Stimulated activated naive CD8-positive, alpha-beta T cell treated with anti-CD3 and anti-CD28 coated beads, Interleukin-15, Interleukin-2, amounts not matched to agents 100 ng/mL and 50 ng/mL, for 24 hours (primary cell): ENCODE results near the gene ORC5.

Experiments used
- H3K27ac Mint-ChIP-seq: one replicate; pipeline ENCODE4 v1.8.0; 2021; ENCODE audit warnings: mild to moderate bottlenecking, mixed read lengths
- H3K27me3 Mint-ChIP-seq: one replicate; pipeline ENCODE4 v1.8.0; 2021; ENCODE audit warnings: mixed read lengths
- H3K36me3 Mint-ChIP-seq: one replicate; pipeline ENCODE4 v1.8.0; 2021; ENCODE audit warnings: low read depth, mixed read lengths
- H3K4me1 Mint-ChIP-seq: one replicate; pipeline ENCODE4 v1.8.0; 2021; ENCODE audit warnings: low read depth, mixed read lengths
- H3K4me3 Mint-ChIP-seq: one replicate; pipeline ENCODE4 v1.8.0; 2021; ENCODE audit warnings: mild to moderate bottlenecking, mixed read lengths
- H3K9me3 Mint-ChIP-seq: one replicate; pipeline ENCODE4 v1.8.0; 2021; ENCODE audit warnings: mixed read lengths

ORC5 gene

DNA sequence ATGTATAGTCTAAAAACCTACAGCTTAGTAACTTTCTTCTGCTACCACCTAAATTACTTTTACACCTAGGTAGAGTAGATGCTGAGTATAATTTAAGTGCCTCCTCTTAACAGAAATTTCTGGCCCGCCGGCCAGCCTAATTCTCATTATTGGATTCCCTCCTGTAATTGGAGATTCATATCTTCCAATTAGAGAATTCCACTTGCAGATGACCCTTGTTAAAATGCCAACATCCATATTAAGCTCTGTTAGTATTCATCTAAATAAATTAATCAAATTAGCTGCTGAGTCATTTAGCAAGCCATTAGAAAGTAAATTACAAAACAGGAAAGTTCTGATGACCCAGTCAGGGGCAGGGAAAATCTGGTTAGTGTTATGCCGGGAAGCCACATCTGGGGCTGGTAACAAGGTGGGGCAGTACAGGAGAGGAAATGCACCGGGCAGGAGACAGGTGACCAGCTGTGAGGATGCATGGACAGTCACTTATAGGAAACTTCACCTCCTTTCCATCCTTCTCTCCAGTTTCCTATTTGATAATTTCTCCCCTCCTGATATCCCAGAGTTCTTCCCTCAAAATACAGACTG is 82.8 kb downstream of the ORC5 start:
- Mint-ChIP-seq H3K9me3 (peaks cover 14% of the 10 kb centered on the region), H3K4me3 (no peak overlapping the region), H3K27ac (no peak overlapping the region), H3K4me1 (no peaks in the 10 kb centered on the region), H3K36me3 (peaks cover 57% of the 10 kb centered on the region), H3K27me3 (no peaks in the 10 kb centered on the region)

DNA sequence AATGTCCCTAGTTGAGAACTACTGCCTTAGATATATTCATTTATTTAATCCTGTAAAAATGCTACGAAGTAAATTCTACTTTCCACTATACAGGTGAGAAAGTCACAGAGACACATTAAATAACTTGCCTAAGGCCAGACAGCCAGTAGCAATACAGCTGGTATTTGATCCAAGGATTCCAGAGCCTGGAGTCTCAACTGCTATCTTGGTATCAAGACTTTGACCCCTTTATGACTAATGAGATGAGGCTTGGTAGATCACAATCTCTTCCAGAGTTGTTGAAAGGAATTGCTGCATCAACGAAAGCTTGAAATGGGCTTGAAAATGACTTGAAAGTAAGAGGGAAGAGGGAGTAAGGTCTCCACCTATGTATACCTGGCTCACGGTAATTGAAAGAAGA is 83.3 kb downstream of the ORC5 start:
- no peak overlapping the region for H3K4me3 Mint-ChIP-seq
- no peaks in the 10 kb centered on the region for H3K4me1 Mint-ChIP-seq
- no peaks in the 10 kb centered on the region for H3K27me3 Mint-ChIP-seq
- H3K27ac Mint-ChIP-seq, result no peak overlapping the region
- peaks cover 13% of the 10 kb centered on the region for H3K9me3 Mint-ChIP-seq
- H3K36me3 Mint-ChIP-seq, result peaks cover 52% of the 10 kb centered on the region

DNA sequence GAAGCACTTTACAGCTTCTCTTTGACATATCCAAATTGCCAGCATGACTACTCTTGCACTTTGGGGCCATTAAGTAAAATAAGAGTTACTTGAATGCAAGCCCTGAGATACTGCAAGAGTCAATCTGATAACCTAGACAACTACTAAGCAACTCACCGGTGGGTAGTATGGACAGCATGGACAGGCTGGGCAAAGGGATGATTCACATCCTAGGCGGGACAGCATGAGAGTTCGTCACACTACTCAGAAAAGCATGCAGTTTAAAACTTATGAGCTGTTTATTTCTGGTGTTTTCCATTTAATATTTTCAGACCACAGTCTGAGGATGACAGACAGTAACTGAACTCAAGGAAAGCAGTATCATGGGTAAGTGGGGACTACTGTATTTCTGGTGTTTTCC is 84.0 kb downstream of the ORC5 start:
- Mint-ChIP-seq H3K9me3 (peaks cover 13% of the 10 kb centered on the region), H3K27ac (no peak overlapping the region), H3K4me3 (no peak overlapping the region), H3K36me3 (peaks cover 45% of the 10 kb centered on the region), H3K27me3 (no peaks in the 10 kb centered on the region), H3K4me1 (no peaks in the 10 kb centered on the region)

DNA sequence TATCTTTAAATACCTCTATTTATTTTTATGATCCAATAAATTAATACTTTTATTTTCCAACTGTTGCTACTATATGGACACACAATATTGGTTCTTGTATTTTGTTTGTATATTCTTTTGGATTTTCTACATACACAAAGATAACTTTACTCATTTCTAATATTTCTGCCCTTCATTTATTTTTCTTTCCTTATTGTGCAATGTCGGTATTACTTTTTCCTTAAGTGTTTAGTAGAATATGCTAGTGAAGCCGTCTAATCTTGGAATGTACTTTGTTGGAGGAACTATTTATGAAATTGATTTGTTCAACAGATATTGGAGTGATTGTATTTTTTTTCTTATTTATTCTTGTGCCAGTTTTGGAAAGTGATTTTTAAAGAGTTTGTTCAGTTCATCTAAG is 94.0 kb downstream of the ORC5 start:
- no peak overlapping the region for H3K27ac Mint-ChIP-seq
- H3K4me1 Mint-ChIP-seq, result no peaks in the 10 kb centered on the region
- H3K27me3 Mint-ChIP-seq, result no peaks in the 10 kb centered on the region
- no peaks in the 10 kb centered on the region for H3K36me3 Mint-ChIP-seq
- no peaks in the 10 kb centered on the region for H3K9me3 Mint-ChIP-seq
- H3K4me3 Mint-ChIP-seq, result no peak overlapping the region

DNA sequence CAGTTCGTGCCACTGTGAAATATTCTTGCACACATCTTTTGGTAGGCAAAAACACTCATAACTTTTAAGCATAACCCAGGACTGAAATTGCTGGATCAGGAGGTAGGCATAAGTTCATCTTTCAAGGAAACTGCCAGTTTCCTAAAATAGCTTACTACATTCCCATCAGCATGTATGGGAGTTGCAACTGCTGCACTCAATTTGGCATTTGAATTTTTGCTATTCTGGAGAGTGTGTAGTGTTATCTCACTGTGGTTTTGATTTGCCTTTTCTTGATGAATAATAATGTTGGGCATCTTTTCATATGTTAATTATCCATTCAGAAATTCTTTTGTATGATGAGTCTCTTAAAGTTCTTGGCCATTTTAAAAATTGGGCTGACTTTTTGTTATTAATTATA is 95.2 kb downstream of the ORC5 start:
- Mint-ChIP-seq H3K4me1 (no peaks in the 10 kb centered on the region), H3K9me3 (no peaks in the 10 kb centered on the region), H3K36me3 (no peaks in the 10 kb centered on the region), H3K27ac (no peak overlapping the region), H3K27me3 (peaks cover under 1% of the 10 kb centered on the region), H3K4me3 (no peak overlapping the region)

DNA sequence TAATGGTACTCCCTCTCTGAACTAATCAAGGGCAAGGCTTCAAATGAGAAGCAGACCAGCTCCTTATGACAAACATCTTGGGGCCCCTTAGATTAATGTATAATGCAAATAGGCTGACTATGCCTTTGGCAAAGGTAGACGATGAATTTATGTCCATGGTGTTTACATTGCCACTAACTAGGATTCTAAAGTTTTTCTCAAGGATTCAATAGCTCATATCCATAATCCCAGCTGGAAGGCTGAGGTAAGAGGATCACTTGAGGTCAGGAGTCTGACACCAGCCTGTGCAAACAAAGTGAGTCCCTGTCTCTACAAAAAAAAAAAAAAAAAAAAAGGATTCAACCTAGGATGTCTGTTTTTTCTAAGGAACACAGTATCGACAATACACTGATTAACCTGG is 96.5 kb downstream of the ORC5 start:
- Mint-ChIP-seq H3K27ac (no peak overlapping the region), H3K36me3 (no peaks in the 10 kb centered on the region), H3K4me1 (no peaks in the 10 kb centered on the region), H3K4me3 (no peak overlapping the region), H3K9me3 (no peaks in the 10 kb centered on the region), H3K27me3 (peaks cover 8% of the 10 kb centered on the region)

- Mint-ChIP-seq H3K27me3 (peaks cover 12% of the 10 kb centered on the region), H3K4me3 (no peak overlapping the region), H3K4me1 (no peaks in the 10 kb centered on the region), H3K36me3 (no peaks in the 10 kb centered on the region), H3K27ac (no peak overlapping the region), H3K9me3 (no peaks in the 10 kb centered on the region)
These were observed 101.5 kb downstream of the ORC5 start for GRCh38 chr7:104106108-104106905.

DNA sequence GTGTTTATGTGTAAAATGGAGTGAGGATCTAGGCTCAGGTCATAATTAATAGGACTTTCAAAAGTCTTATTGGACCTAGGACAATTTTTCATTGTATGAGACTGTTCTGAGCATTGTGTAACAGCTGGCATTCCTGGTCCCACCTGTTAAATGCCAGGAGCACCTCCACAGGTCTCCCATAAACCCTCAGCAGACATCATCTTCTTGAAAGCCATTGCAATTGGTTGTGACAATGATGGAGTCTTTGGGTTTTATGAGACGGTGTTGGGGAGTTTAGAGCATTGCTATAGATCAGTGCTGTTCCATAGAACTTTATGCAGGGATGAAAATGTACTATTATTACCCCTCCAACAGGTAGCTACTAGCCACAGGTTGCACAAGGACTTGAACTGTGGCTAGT is 108.9 kb downstream of the ORC5 start:
- Mint-ChIP-seq H3K4me3 (no peak overlapping the region), H3K9me3 (no peaks in the 10 kb centered on the region), H3K27me3 (peaks cover 8% of the 10 kb centered on the region), H3K36me3 (no peaks in the 10 kb centered on the region), H3K27ac (no peak overlapping the region), H3K4me1 (no peaks in the 10 kb centered on the region)

- no peaks in the 10 kb centered on the region for H3K4me1 Mint-ChIP-seq
- H3K27me3 Mint-ChIP-seq, result peaks cover 8% of the 10 kb centered on the region
- H3K4me3 Mint-ChIP-seq, result no peak overlapping the region
- no peak overlapping the region for H3K27ac Mint-ChIP-seq
- no peaks in the 10 kb centered on the region for H3K9me3 Mint-ChIP-seq
- H3K36me3 Mint-ChIP-seq, result no peaks in the 10 kb centered on the region
These were observed 111.1 kb downstream of the ORC5 start for GRCh38 chr7:104096683-104097082.

DNA sequence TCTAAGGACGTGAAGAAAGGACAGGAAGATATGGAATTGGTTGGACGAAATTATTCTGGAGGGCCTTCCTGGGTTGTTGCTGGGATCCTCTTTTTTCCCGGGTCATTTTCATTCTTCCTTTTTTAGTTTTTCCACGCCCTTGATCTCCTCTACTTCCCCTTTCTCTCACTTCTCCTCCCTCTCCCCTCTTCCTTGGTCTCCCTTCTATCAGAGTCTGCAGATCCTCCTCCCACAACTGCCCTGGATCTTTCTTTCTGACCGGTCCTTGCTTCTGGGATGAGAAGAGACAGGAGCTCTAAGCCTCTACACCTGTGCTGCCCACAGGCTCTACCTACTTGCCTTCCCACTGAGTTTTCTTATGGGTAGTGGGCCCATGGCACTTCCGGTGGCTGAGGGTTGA is 114.7 kb downstream of the ORC5 start:
- Mint-ChIP-seq H3K36me3 (no peaks in the 10 kb centered on the region), H3K27ac (no peak overlapping the region), H3K9me3 (no peaks in the 10 kb centered on the region), H3K4me3 (no peak overlapping the region), H3K4me1 (no peaks in the 10 kb centered on the region), H3K27me3 (peaks cover 13% of the 10 kb centered on the region)

DNA sequence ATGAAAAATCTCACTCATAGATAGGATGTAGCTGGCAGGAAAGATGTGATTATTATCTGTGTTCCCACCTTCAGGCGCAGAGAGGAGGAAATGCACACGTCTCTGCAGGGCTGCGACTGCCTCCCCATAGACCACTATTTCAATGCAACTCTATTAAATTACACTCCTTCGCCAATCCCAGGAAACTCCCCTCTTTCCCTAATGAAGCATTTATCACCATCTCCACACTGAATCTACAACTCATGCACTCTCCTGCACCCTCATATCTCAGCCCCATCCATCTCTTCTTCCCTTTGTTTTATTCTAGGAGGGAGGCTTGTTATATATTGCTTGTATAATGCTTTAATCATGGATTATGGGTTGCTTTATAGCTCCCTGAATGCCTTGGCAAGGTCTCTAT is 116.6 kb downstream of the ORC5 start:
- no peak overlapping the region for H3K27ac Mint-ChIP-seq
- H3K27me3 Mint-ChIP-seq, result peaks cover 12% of the 10 kb centered on the region
- no peaks in the 10 kb centered on the region for H3K4me1 Mint-ChIP-seq
- H3K36me3 Mint-ChIP-seq, result no peaks in the 10 kb centered on the region
- no peak overlapping the region for H3K4me3 Mint-ChIP-seq
- H3K9me3 Mint-ChIP-seq, result no peaks in the 10 kb centered on the region

GRCh38 chr7:104089612-104090011 is 118.2 kb downstream of the ORC5 start:
- no peaks in the 10 kb centered on the region for H3K4me1 Mint-ChIP-seq
- peaks cover 5% of the 10 kb centered on the region for H3K9me3 Mint-ChIP-seq
- no peaks in the 10 kb centered on the region for H3K36me3 Mint-ChIP-seq
- H3K4me3 Mint-ChIP-seq, result no peak overlapping the region
- no peak overlapping the region for H3K27ac Mint-ChIP-seq
- H3K27me3 Mint-ChIP-seq, result peaks cover 16% of the 10 kb centered on the region

- Mint-ChIP-seq H3K36me3 (no peaks in the 10 kb centered on the region), H3K4me1 (no peaks in the 10 kb centered on the region), H3K9me3 (peaks cover 5% of the 10 kb centered on the region), H3K27me3 (peaks cover 16% of the 10 kb centered on the region), H3K4me3 (no peak overlapping the region), H3K27ac (no peak overlapping the region)
These were observed 118.8 kb downstream of the ORC5 start for GRCh38 chr7:104089061-104089460.
